ENCODE data around the gene NGEF.

DNA sequence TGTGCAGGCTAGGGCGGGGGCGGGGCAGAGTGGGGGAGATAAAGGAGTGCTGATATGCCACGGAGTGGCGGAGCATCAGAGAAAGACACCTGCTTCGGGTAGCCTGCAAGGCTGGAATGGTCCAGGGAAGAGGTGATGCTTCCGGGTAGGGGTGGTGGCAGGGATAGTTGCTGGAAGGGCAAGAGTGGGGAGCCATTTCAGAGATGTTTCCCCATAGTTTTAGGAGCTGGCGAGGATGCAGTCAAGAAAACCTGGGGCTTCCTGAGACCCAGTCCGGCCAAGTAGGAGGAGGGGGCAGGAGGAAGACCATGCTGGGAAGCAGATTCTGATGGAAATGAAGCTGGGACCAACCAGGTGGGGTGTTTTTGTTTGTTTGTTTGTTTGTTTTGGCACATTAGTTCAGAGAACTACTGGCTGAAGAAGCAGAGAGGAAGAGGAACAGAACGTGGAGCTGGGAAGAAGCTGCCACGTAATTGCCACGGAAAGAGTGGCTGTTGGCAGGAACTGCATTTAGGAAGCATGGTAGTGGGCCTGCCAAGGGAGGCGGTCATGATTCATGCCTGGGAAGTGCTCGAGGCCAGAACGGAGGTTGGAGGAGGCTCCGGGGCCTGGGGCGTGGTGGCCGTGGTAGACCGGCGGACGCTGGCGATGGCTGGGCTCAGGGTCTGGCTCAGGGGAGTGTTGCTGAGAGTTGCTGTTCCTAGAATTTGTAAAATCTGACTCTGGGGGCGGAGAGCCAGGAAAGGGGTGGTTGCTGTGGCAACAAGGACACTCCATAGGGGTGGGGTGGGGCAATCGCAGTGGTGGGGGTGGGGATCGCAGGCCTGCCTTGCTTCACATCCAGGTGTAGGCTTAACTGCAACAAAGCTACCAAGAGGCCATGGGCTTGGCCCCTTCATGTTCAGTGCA, 38.4 kb upstream of the NGEF start:
- TF ChIP-seq, protein P1, sequence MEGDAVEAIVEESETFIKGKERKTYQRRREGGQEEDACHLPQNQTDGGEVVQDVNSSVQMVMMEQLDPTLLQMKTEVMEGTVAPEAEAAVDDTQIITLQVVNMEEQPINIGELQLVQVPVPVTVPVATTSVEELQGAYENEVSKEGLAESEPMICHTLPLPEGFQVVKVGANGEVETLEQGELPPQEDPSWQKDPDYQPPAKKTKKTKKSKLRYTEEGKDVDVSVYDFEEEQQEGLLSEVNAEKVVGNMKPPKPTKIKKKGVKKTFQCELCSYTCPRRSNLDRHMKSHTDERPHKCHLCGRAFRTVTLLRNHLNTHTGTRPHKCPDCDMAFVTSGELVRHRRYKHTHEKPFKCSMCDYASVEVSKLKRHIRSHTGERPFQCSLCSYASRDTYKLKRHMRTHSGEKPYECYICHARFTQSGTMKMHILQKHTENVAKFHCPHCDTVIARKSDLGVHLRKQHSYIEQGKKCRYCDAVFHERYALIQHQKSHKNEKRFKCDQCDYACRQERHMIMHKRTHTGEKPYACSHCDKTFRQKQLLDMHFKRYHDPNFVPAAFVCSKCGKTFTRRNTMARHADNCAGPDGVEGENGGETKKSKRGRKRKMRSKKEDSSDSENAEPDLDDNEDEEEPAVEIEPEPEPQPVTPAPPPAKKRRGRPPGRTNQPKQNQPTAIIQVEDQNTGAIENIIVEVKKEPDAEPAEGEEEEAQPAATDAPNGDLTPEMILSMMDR (IDR thresholded peaks at IDR 0.05) = no peak
- TF ChIP-seq POLR2A (IDR thresholded peaks at IDR 0.05) = no peak
